ENCODE measurements around the gene PERP.

DNA sequence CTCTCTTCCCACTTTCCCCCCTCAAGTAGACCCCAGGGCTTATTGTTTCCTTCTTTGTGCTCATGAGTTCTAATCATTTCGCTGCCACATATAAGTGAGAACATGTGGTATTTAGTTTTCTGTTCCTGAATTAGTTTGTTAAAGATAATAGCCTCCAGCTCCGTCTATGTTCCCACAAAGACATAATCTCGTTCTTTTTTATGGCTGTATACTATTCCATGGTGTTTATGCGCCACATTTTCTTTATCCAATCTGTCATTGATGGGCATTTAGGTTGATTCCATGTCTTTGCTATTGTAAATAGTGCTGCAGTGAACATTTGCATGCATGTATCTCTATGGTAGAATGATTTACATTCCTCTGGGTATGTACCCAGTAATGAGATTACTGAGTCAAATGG, 16.9 kb upstream of the PERP start:
- TF ChIP-seq YY1 (IDR thresholded peaks at IDR 0.05; ENCODE audit: insufficient read depth, insufficient read length) (no peak), ZNF274 (IDR thresholded peaks at IDR 0.05; ENCODE audit: low read depth, low read length) (no peak), SUZ12 (IDR thresholded peaks at IDR 0.05; ENCODE audit: extremely low read depth, insufficient read depth, insufficient read length) (no peak)

All from NT2/D1 (cell line).